ENCODE data around the gene LCN6. TPM values are rescaled to one million over a fixed set of nuclear protein-coding genes. Genes with fewer than 3 reads are reported as not detected.

The LCN6 gene
- total RNA-seq, 1 experiment from 2014 or later, result not detected

- TF ChIP-seq CTCF (conservative IDR thresholded peaks at IDR 0.05), result no peak
- no peak overlapping the region for H3K18ac ChIP-seq (ENCODE audit: insufficient read length, low read depth, low read length)
- no peak overlapping the region for H3K9ac ChIP-seq (ENCODE audit: extremely low read depth, insufficient read length, low read length)
- no peak overlapping the region for H2AFZ ChIP-seq (ENCODE audit: low read length)
- Mint-ChIP-seq H3K9me3 (peaks cover 20 to 22% of the 10 kb centered on the region in 2 experiments), H3K27me3 (ENCODE audit: low read depth) (peaks cover 21% of the 10 kb centered on the region), H3K4me3 (no peak overlapping the region), H3K27ac (no peak overlapping the region), H3K4me1 (peaks cover 0 to 3% of the 10 kb centered on the region in 2 experiments; a peak in 1 of 4 replicates), H3K36me3 (ENCODE audit: insufficient read depth in 1 of 3, low read depth in 3 of 3) (peaks cover 2 to 15% (median 2%) of the 10 kb centered on the region in 3 experiments; a peak in 6 of 7 replicates)
- no peak overlapping the region for H3K23ac ChIP-seq (ENCODE audit: insufficient read length, low read depth, low read length)
- H3K27me3 ChIP-seq (ENCODE audit: insufficient read depth, low read length), result no peaks in the 10 kb centered on the region
- no peak overlapping the region for H2BK120ac ChIP-seq (ENCODE audit: low read depth, low read length, poor library complexity, severe bottlenecking)
- DNase-seq, result no peak
- no peak overlapping the region for H2BK5ac ChIP-seq (ENCODE audit: insufficient read length, low read length)
- H2AK5ac ChIP-seq (ENCODE audit: insufficient read length, low read length), result no peak overlapping the region
- no peaks in the 10 kb centered on the region for H3K4me1 ChIP-seq (ENCODE audit: insufficient read depth, low read length)
- no peak overlapping the region for H4K91ac ChIP-seq (ENCODE audit: insufficient read length, low read depth, low read length)
- no peak overlapping the region for H2BK20ac ChIP-seq (ENCODE audit: low read depth, low read length, poor library complexity, severe bottlenecking)
- H3K4me2 ChIP-seq (ENCODE audit: insufficient read depth, insufficient read length, low read length), result no peak overlapping the region
- no peak overlapping the region for H2BK15ac ChIP-seq (ENCODE audit: low read depth, low read length)
- no peak overlapping the region for H3K56ac ChIP-seq (ENCODE audit: insufficient read length, low read depth, low read length)
- no peaks in the 10 kb centered on the region for H3K79me2 ChIP-seq (ENCODE audit: insufficient read depth, low read length)
- H2BK12ac ChIP-seq (ENCODE audit: insufficient read length, low read depth, low read length), result no peak overlapping the region
- no peak overlapping the region for H4K5ac ChIP-seq (ENCODE audit: insufficient read length, low read depth, low read length)
- H4K20me1 ChIP-seq (ENCODE audit: control insufficient read depth, insufficient read depth, insufficient read length), result no peaks in the 10 kb centered on the region
- H3T11ph ChIP-seq (ENCODE audit: low read length), result no peak overlapping the region
- H3K4ac ChIP-seq (ENCODE audit: low read depth, low read length), result no peak overlapping the region
- H3K9me3 ChIP-seq (ENCODE audit: control insufficient read depth, low read depth, low read length), result no peaks in the 10 kb centered on the region
- no peak overlapping the region for H3K27ac ChIP-seq (ENCODE audit: insufficient read length, low read depth, low read length)
- no peaks in the 10 kb centered on the region for H3K79me1 ChIP-seq (ENCODE audit: insufficient read depth, low read depth, low read length, poor library complexity, severe bottlenecking)
- H3K23me2 ChIP-seq (ENCODE audit: insufficient read length, low read depth, low read length, poor library complexity, severe bottlenecking), result no peaks in the 10 kb centered on the region
- H3K14ac ChIP-seq (ENCODE audit: insufficient read depth, low read length), result no peak overlapping the region
- H4K8ac ChIP-seq (replicated peaks; ENCODE audit: insufficient read length, low read depth, low read length), result no peak overlapping the region
Measured at GRCh38 chr9:136751814-136752213, 3.5 kb upstream of the LCN6 start.
